A549 (cell line): ENCODE results near the gene IFIH1. TPM values are rescaled to one million over a fixed set of nuclear protein-coding genes. Genes with fewer than 3 reads are reported as not detected.
A peak's percentile ranks its signal among the peaks of the same experiment; 100 is the strongest.

ENCODE experiments used
- ATAC-seq, 2 experiments: fragments of 200-7000 bp in 1 of 2; fragments of >200 bp in 1 of 2; cut with Nextera tagmentation in 1 of 2; cut with Tn5 transposase in 1 of 2; 3 replicates each; pipeline versions ENCODE4 v1.8.0 to v1.9.1; 2018 to 2020; ENCODE audit warnings: mild to moderate bottlenecking in 1 of 2, moderate library complexity in 1 of 2
- CTCF ChIA-PET: fragments of 300-600 bp; sonication (Branson Sonifier 250); formaldehyde crosslinking; extraction: SDS; loops from one replicate; lab custom pipeline; 2021; ENCODE audit warnings: antibody characterized with exemption, inconsistent platforms; lab: Yijun Ruan, JAX
- POLR2A ChIA-PET: fragments of 350-600 bp; formaldehyde crosslinking; extraction: SDS; loops from one replicate; lab custom pipeline; 2021; ENCODE audit warnings: antibody characterized with exemption, inconsistent platforms; lab: Yijun Ruan, JAX
- DNase-seq, 2 experiments: peaks; one replicate each; pipeline versions ENCODE4 v3.0.0 to v3.0.0-alpha.2; 2011 to 2016; ENCODE audit warnings: low read depth in 1 of 2, low spot score in 1 of 2
- FAIRE-seq: peaks from 2 replicates; lab custom pipeline; 2011; peaks lifted over from hg19 to GRCh38; lab: Jason Lieb, UNC
- H3K27ac ChIP-seq, 2 experiments: fragments of >200 bp; sonication (Bioruptor Twin); formaldehyde crosslinking; 3 replicates each; pipeline ENCODE4 v1.5.1; 2016 to 2017
- H3K4me1 ChIP-seq: fragments of >200 bp; sonication (Bioruptor Twin); formaldehyde crosslinking; 3 replicates; pipeline ENCODE4 v1.6.1; 2016
- H3K4me2 ChIP-seq: fragments of >200 bp; sonication (Bioruptor Twin); formaldehyde crosslinking; 3 replicates; pipeline ENCODE4 v1.6.1; 2016
- H3K4me3 ChIP-seq: fragments of >200 bp; sonication (Bioruptor Twin); formaldehyde crosslinking; 3 replicates; pipeline ENCODE4 v1.5.1; 2016
- H3K9me3 ChIP-seq: fragments of >200 bp; sonication (Bioruptor Twin); formaldehyde crosslinking; 3 replicates; pipeline ENCODE4 v1.6.1; 2016
- CBX8 ChIP-seq: fragments of 200-600 bp; sonication (generic); IDR thresholded peaks from 2 replicates; pipeline ENCODE4 v1.6.1; 2016
- CHD4 ChIP-seq: fragments of 200-600 bp; sonication (generic); IDR thresholded peaks from 2 replicates; pipeline ENCODE4 v1.6.1; 2016; ENCODE audit warnings: antibody characterized with exemption, mild to moderate bottlenecking, borderline replicate concordance
- EHMT2 ChIP-seq: fragments of 200-600 bp; sonication (generic); IDR thresholded peaks from 2 replicates; pipeline ENCODE4 v1.6.1; 2016; ENCODE audit warnings: antibody characterized with exemption, low read depth, mild to moderate bottlenecking, moderate library complexity
- FOSB ChIP-seq: fragments of 250-450 bp; sonication (Bioruptor Pico); IDR thresholded peaks from 2 replicates; pipeline ENCODE4 v1.5.0; 2020; ENCODE audit warnings: mild to moderate bottlenecking, moderate library complexity
- FOSL2 ChIP-seq, 2 experiments: fragments of 450-650 bp in 1 of 2; fragments of >200 bp in 1 of 2; sonication (Bioruptor Twin) in 1 of 2; formaldehyde crosslinking; IDR thresholded peaks; 2 replicates each; pipeline versions ENCODE4 v1.5.0 to v1.6.1; 2016 to 2020; ENCODE audit warnings: mild to moderate bottlenecking in 1 of 2, moderate library complexity in 1 of 2
- FOXS1 ChIP-seq: fragments of 250-450 bp; sonication (Bioruptor Pico); IDR thresholded peaks from 2 replicates; pipeline ENCODE4 v1.5.0; 2020; ENCODE audit warnings: mild to moderate bottlenecking, moderate library complexity
- HEYL ChIP-seq: fragments of 250-450 bp; sonication (Bioruptor Pico); IDR thresholded peaks from 2 replicates; pipeline ENCODE4 v1.8.0; 2021; ENCODE audit warnings: mild to moderate bottlenecking, moderate library complexity
- HOXA7 ChIP-seq: fragments of 250-450 bp; sonication (Bioruptor Pico); IDR thresholded peaks from 2 replicates; pipeline ENCODE4 v1.5.0; 2020; ENCODE audit warnings: mild to moderate bottlenecking, moderate library complexity
- HOXB13 ChIP-seq: fragments of 250-450 bp; sonication (Bioruptor Pico); IDR thresholded peaks from 2 replicates; pipeline ENCODE4 v1.5.0; 2020; ENCODE audit warnings: low read depth, mild to moderate bottlenecking, moderate library complexity
- HOXB5 ChIP-seq: fragments of 250-450 bp; sonication (Bioruptor Pico); IDR thresholded peaks from 2 replicates; pipeline ENCODE4 v1.5.0; 2020; ENCODE audit warnings: mild to moderate bottlenecking, moderate library complexity
- JUNB ChIP-seq: fragments of >200 bp; sonication (Bioruptor Twin); formaldehyde crosslinking; IDR thresholded peaks from 2 replicates; pipeline ENCODE4 v1.6.1; 2016
- KDM5A ChIP-seq: fragments of 200-600 bp; sonication (generic); IDR thresholded peaks from 2 replicates; pipeline ENCODE4 v1.6.1; 2016; ENCODE audit warnings: antibody characterized with exemption, mild to moderate bottlenecking
- MAFK ChIP-seq: fragments of 450-650 bp; IDR thresholded peaks from 2 replicates; pipeline ENCODE4 v1.6.1; 2014; ENCODE audit not compliant: partially characterized antibody
- MAZ ChIP-seq: fragments of 150-350 bp; IDR thresholded peaks from 2 replicates; pipeline ENCODE4 v1.6.1; 2014; ENCODE audit warnings: antibody characterized with exemption, low read depth, low read length, borderline replicate concordance
- NFE2L2 ChIP-seq: fragments of 150-350 bp; conservative IDR thresholded peaks from 2 replicates; pipeline ENCODE4 v1.6.1; 2014; ENCODE audit warnings: low read length
- RFX5 ChIP-seq: fragments of 450-650 bp; IDR thresholded peaks from 2 replicates; pipeline ENCODE4 v1.7.1; 2014; ENCODE audit warnings: antibody characterized with exemption, mild to moderate bottlenecking, moderate library complexity
- SMC3 ChIP-seq: fragments of >200 bp; sonication (Bioruptor Twin); formaldehyde crosslinking; IDR thresholded peaks from 3 replicates; pipeline ENCODE4 v1.6.1; 2018; ENCODE audit warnings: inconsistent platforms
- ZSCAN20 ChIP-seq: fragments of 250-450 bp; sonication (Bioruptor Pico); IDR thresholded peaks from 2 replicates; pipeline ENCODE4 v1.8.0; 2022; ENCODE audit warnings: mild to moderate bottlenecking, moderate library complexity
- WGBS: methylation state at CpG from one replicate; pipeline ENCODE4 v1.1.6; 2017; ENCODE audit errors: missing lambda C conversion rate; 5-methylcytosine and 5-hydroxymethylcytosine counted together
- polyA plus RNA-seq, 4 experiments: library from polyadenylated mRNA; depleted of rRNA in 3 of 4; stranded (reverse); fragments of >200 nt; fragmentation: RNase III in 1 of 4; extraction: RNeasy Plus Mini Kit Qiagen cat#74134 plus additional on column Dnase treatment in 1 of 4; gene quantifications; 2 replicates in 3 of 4; 3 replicates in 1 of 4; pipeline ENCODE4 v1.2.3, GENCODE V29; 2011 to 2017
- TF ChIP-seq, protein P1 (sequence below): fragments of 250-450 bp; sonication (Bioruptor Pico); IDR thresholded peaks from 2 replicates; pipeline ENCODE4 v1.5.0; 2021; ENCODE audit warnings: mild to moderate bottlenecking, moderate library complexity, borderline replicate concordance
- TF ChIP-seq, protein P2 (sequence below): fragments of 200-600 bp; sonication (generic); IDR thresholded peaks from 2 replicates; pipeline ENCODE4 v1.6.1; 2016; ENCODE audit warnings: antibody characterized with exemption, mild to moderate bottlenecking, moderate library complexity
- TF ChIP-seq, protein P3 (sequence below): fragments of 450-650 bp; IDR thresholded peaks from 2 replicates; pipeline ENCODE4 v1.6.1; 2014; ENCODE audit warnings: antibody characterized with exemption

IFIH1 gene
- polyA plus RNA-seq, 2 of the 4 experiments (the other 2 are of a cell fraction): 0.21 to 0.57 TPM

DNA sequence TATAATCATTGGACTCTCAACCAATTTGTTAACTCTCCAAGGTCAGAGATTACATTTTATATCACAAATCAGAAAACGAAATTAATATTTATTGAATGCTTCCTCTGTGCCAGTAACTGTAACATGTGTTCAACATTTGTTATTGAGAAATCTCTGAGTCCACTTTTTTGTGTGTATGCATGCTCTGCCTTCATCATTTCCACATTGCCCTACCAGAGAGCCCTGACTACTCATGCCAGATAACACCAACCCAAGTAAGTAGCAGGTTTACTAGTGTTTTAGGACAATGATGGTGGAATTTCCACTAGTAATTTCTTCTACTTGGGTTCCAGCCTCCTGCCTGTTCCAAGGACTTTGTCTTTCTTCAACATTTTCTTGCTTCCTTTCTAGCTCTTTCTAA lies 61.1 kb downstream of the IFIH1 start:
- WGBS: 0% methylated on average over 1 of the region's 1 CpG
- Histone ChIP-seq H3K4me2 (no peak overlapping the region), H3K4me1 (no peaks in the 10 kb centered on the region), H3K27ac (no peak overlapping the region), H3K9me3 (no peaks in the 10 kb centered on the region)
- ChIA-PET CTCF (no interaction called here), POLR2A (no interaction called here)
- no peak for DNase-seq
- FAIRE-seq: no peak
- TF ChIP-seq, protein P1, sequence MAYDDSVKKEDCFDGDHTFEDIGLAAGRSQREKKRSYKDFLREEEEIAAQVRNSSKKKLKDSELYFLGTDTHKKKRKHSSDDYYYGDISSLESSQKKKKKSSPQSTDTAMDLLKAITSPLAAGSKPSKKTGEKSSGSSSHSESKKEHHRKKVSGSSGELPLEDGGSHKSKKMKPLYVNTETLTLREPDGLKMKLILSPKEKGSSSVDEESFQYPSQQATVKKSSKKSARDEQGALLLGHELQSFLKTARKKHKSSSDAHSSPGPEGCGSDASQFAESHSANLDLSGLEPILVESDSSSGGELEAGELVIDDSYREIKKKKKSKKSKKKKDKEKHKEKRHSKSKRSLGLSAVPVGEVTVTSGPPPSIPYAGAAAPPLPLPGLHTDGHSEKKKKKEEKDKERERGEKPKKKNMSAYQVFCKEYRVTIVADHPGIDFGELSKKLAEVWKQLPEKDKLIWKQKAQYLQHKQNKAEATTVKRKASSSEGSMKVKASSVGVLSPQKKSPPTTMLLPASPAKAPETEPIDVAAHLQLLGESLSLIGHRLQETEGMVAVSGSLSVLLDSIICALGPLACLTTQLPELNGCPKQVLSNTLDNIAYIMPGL (CRISPR knock-in tag): no peak
- TF ChIP-seq HOXB13 (no peak), FOSL2 (IDR thresholded peaks at IDR 0.05) (no peak), FOSL2 (CRISPR knock-in tag; IDR thresholded peaks at IDR 0.05) (no peak), HEYL (no peak), FOSB (CRISPR knock-in tag) (no peak), RFX5 (no peak), HOXA7 (no peak), FOXS1 (CRISPR knock-in tag) (no peak), EHMT2 (no peak), MAZ (no peak), SMC3 (no peak), CHD4 (no peak), ZSCAN20 (CRISPR knock-in tag) (no peak), KDM5A (no peak), MAFK (no peak)
- TF ChIP-seq, protein P2, sequence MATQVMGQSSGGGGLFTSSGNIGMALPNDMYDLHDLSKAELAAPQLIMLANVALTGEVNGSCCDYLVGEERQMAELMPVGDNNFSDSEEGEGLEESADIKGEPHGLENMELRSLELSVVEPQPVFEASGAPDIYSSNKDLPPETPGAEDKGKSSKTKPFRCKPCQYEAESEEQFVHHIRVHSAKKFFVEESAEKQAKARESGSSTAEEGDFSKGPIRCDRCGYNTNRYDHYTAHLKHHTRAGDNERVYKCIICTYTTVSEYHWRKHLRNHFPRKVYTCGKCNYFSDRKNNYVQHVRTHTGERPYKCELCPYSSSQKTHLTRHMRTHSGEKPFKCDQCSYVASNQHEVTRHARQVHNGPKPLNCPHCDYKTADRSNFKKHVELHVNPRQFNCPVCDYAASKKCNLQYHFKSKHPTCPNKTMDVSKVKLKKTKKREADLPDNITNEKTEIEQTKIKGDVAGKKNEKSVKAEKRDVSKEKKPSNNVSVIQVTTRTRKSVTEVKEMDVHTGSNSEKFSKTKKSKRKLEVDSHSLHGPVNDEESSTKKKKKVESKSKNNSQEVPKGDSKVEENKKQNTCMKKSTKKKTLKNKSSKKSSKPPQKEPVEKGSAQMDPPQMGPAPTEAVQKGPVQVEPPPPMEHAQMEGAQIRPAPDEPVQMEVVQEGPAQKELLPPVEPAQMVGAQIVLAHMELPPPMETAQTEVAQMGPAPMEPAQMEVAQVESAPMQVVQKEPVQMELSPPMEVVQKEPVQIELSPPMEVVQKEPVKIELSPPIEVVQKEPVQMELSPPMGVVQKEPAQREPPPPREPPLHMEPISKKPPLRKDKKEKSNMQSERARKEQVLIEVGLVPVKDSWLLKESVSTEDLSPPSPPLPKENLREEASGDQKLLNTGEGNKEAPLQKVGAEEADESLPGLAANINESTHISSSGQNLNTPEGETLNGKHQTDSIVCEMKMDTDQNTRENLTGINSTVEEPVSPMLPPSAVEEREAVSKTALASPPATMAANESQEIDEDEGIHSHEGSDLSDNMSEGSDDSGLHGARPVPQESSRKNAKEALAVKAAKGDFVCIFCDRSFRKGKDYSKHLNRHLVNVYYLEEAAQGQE: no peak
- TF ChIP-seq, all 56 proteins: peak for 0
- H3K4me3 ChIP-seq: no peak overlapping the region
- ATAC-seq: no peak

DNA sequence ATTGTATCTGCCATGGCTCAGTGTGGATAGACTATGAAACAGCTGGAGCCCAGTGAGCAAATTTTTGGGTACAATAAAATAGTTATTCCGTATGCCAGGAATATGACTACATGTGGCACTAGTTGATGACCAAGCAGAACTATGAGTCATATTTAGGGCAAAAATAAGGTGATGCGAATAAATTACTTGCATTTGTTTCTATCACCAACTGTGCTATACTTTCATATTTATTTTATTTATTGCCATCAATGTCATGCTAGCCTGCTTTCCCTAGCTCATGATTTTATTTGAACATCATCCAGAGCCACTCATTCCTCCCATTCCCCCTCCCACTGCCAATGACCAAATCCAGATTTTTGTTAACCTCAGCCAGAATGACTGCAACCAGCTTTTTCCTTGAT lies 61.9 kb downstream of the IFIH1 start:
- whole genome bisulfite sequencing: 51% methylated on average over 2 of the region's 2 CpGs
- ChIA-PET CTCF (interaction anchor here (0.6 to 1.0 kb wide), 2 partner anchors 41 to 47 kb away, joined by 3 to 4 read pairs; no protein-coding TSS in a partner anchor), POLR2A (no interaction called here)
- Histone ChIP-seq H3K27ac (no peak overlapping the region), H3K4me1 (no peaks in the 10 kb centered on the region), H3K4me3 (no peak overlapping the region), H3K4me2 (no peak overlapping the region)
- no peak for FAIRE-seq
- TF ChIP-seq HOXB5 (no peak), CBX8 (no peak), FOSL2 (IDR thresholded peaks at IDR 0.05) (no peak), FOSL2 (CRISPR knock-in tag; IDR thresholded peaks at IDR 0.05) (peak; percentile 22; the same call in 1 of the 2 replicates)
- TF ChIP-seq, all 56 proteins: peak for 1
- no peak for ATAC-seq
- no peak for DNase-seq
- H3K9me3 ChIP-seq: no peaks in the 10 kb centered on the region

DNA sequence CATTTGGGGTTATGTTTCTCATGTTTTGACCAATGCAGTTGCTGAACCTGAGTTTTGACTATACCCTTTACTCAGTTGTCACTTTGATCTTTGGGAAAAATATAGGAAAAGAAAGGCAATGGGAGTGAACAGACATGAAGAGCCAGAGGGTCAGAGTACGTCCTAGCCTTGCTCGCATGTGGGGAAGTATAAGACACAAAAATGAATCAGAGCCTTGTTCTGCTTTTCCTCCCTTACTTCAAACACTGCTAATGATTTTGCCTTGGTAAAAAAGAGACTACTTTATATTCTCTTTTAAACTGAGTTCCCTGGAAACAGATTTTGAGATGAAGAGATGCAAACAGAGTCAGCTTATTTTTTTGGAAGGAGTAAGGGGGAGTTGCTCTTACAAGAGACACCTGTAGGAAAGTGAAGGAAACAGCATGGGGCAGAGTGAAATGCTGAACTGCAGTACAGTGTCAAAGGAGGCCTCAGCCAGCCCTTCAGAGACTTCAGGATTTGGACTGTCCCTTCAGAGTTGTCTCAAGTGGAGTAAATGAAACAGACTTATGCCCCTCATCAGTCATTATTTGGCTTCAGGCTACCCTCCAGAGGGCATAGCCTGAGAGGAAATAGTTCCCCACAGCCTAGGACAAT lies 64.1 kb downstream of the IFIH1 start:
- POLR2A ChIA-PET: no interaction called here
- Histone ChIP-seq H3K4me2 (no peak overlapping the region), H3K9me3 (no peaks in the 10 kb centered on the region), H3K27ac (no peak overlapping the region)
- FAIRE-seq: no peak
- TF ChIP-seq, protein P3, sequence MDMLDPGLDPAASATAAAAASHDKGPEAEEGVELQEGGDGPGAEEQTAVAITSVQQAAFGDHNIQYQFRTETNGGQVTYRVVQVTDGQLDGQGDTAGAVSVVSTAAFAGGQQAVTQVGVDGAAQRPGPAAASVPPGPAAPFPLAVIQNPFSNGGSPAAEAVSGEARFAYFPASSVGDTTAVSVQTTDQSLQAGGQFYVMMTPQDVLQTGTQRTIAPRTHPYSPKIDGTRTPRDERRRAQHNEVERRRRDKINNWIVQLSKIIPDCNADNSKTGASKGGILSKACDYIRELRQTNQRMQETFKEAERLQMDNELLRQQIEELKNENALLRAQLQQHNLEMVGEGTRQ: no peak
- TF ChIP-seq RFX5: no peak
- no peak for TF ChIP-seq EHMT2
- TF ChIP-seq JUNB: no peak
- no peak for TF ChIP-seq SMC3
- TF ChIP-seq CHD4: no peak
- TF ChIP-seq, protein P2: no peak
- TF ChIP-seq NFE2L2: no peak
- TF ChIP-seq, all 56 proteins: peak for 0
- WGBS: 84% methylated on average over 2 of the region's 2 CpGs
- no peak overlapping the region for H3K4me3 ChIP-seq
- CTCF ChIA-PET: no interaction called here
- no peaks in the 10 kb centered on the region for H3K4me1 ChIP-seq
- DNase-seq (no peak), ATAC-seq (no peak; a peak in 1 of 6 replicates)
